H1 (cell line): ENCODE data around the gene DENND2D. TPM values are rescaled to one million over a fixed set of nuclear protein-coding genes. Genes with fewer than 3 reads are reported as not detected.

Experiments used
- CTCF ChIA-PET: fragments of 300-600 bp; sonication (Branson Sonifier 250); formaldehyde crosslinking; loops from one replicate; lab custom pipeline; 2021; ENCODE audit not compliant: partially characterized antibody; lab: Charles Lee
- POLR2A ChIA-PET: fragments of 300-600 bp; sonication (Branson Sonifier 250); formaldehyde crosslinking; loops from one replicate; lab custom pipeline; 2021; ENCODE audit warnings: inconsistent platforms; ENCODE audit not compliant: partially characterized antibody; lab: Charles Lee
- DNase-seq, 2 experiments: peaks; one replicate each; pipeline versions ENCODE4 v3.0.0 to v3.0.0-alpha.2; 2010 to 2022; ENCODE audit warnings: low spot score in 2 of 2, low read depth in 1 of 2, mixed read lengths in 1 of 2
- FAIRE-seq: peaks from 2 replicates; lab custom pipeline; 2011; peaks lifted over from hg19 to GRCh38; lab: Jason Lieb, UNC
- H2AFZ ChIP-seq: 2 replicates; pipeline ENCODE4 v1.8.1; 2012; ENCODE audit warnings: low read length, inconsistent platforms
- H2AK5ac ChIP-seq: 2 replicates; pipeline ENCODE4 v1.6.1; 2013; ENCODE audit warnings: low read depth, low read length
- H2BK120ac ChIP-seq: replicated peaks from 2 replicates; pipeline ENCODE3; 2013; ENCODE audit warnings: low read depth, low read length, inconsistent platforms
- H2BK12ac ChIP-seq: 2 replicates; pipeline ENCODE4 v1.6.1; 2013; ENCODE audit warnings: low read depth, low read length
- H2BK15ac ChIP-seq: 2 replicates; pipeline ENCODE4 v1.6.1; 2013; ENCODE audit warnings: low read length
- H2BK20ac ChIP-seq: 2 replicates; pipeline ENCODE4 v1.6.1; 2013; ENCODE audit warnings: low read length
- H2BK5ac ChIP-seq: 2 replicates; pipeline ENCODE4 v1.6.1; 2013; ENCODE audit warnings: low read depth, low read length
- H3K14ac ChIP-seq: 2 replicates; pipeline ENCODE4 v1.6.1; 2013; ENCODE audit warnings: inconsistent platforms; ENCODE audit not compliant: insufficient read length
- H3K18ac ChIP-seq: 2 replicates; pipeline ENCODE4 v1.6.1; 2013; ENCODE audit warnings: low read length; ENCODE audit errors: extremely low read depth
- H3K23ac ChIP-seq: 2 replicates; pipeline ENCODE4 v1.6.1; 2013; ENCODE audit warnings: inconsistent platforms; ENCODE audit not compliant: insufficient read length
- H3K23me2 ChIP-seq: 2 replicates; pipeline ENCODE4 v1.6.1; 2013; ENCODE audit warnings: low read depth, low read length
- H3K27ac ChIP-seq: 2 replicates; pipeline ENCODE4 v1.6.1; 2011; ENCODE audit warnings: low read depth, low read length, inconsistent platforms
- H3K27me3 ChIP-seq, 4 experiments: replicated peaks in 1 of 4; 1 replicate in 1 of 4; 2 replicates in 3 of 4; pipeline versions ENCODE4 v1.6.1 to v1.8.1; 2011 to 2013; ENCODE audit warnings: low read length in 3 of 4, mild to moderate bottlenecking in 3 of 4, inconsistent platforms in 2 of 4, mixed read lengths in 2 of 4, moderate library complexity in 1 of 4; ENCODE audit not compliant: control insufficient read depth in 3 of 4, insufficient read depth in 3 of 4; ENCODE audit errors: extremely low read depth in 1 of 4
- H3K36me3 ChIP-seq, 4 experiments: 2 replicates each; pipeline versions ENCODE4 v1.6.1 to v1.8.1; 2011 to 2013; ENCODE audit warnings: mild to moderate bottlenecking in 4 of 4, low read length in 3 of 4, moderate library complexity in 2 of 4, control low read depth in 1 of 4, inconsistent platforms in 1 of 4; ENCODE audit not compliant: insufficient read depth in 4 of 4, control insufficient read depth in 2 of 4
- H3K4ac ChIP-seq: replicated peaks from 2 replicates; pipeline ENCODE3; 2013; ENCODE audit warnings: low read length, low read depth, mixed read lengths, inconsistent platforms; ENCODE audit not compliant: insufficient read length
- H3K4me1 ChIP-seq, 4 experiments: replicated peaks in 1 of 4; 1 replicate in 1 of 4; 2 replicates in 3 of 4; pipeline versions ENCODE4 v1.6.1 to v1.8.1; 2011 to 2013; ENCODE audit warnings: low read length in 3 of 4, inconsistent platforms in 2 of 4, mixed read lengths in 1 of 4; ENCODE audit not compliant: insufficient read depth in 4 of 4, control insufficient read depth in 3 of 4
- H3K4me2 ChIP-seq, 2 experiments: 2 replicates each; pipeline versions ENCODE4 v1.6.1 to v1.8.1; 2011 to 2013; ENCODE audit warnings: low read depth in 2 of 2, low read length in 2 of 2, control low read depth in 1 of 2, inconsistent platforms in 1 of 2, mild to moderate bottlenecking in 1 of 2; ENCODE audit not compliant: insufficient read depth in 1 of 2
- H3K4me3 ChIP-seq, 4 experiments: fragments of 200-600, 300-600 bp in 1 of 4; sonication (generic), shearing (Covaris generic), sonication (Bioruptor Twin) in 1 of 4; 2 replicates each; pipeline versions ENCODE4 v1.5.1 to v1.8.1; 2011 to 2016; ENCODE audit warnings: low read length in 4 of 4, low read depth in 3 of 4, control low read depth in 2 of 4, inconsistent platforms in 2 of 4, mild to moderate bottlenecking in 2 of 4, mixed read lengths in 1 of 4, moderate library complexity in 1 of 4; ENCODE audit not compliant: insufficient read depth in 2 of 4; ENCODE audit errors: extremely low read depth in 1 of 4
- H3K56ac ChIP-seq: replicated peaks from 2 replicates; pipeline ENCODE3; 2013; ENCODE audit warnings: low read depth, mild to moderate bottlenecking, mixed read lengths, low read length, inconsistent platforms; ENCODE audit not compliant: insufficient read length
- H3K79me1 ChIP-seq: 2 replicates; pipeline ENCODE4 v1.6.1; 2013; ENCODE audit warnings: low read depth, low read length, control low read depth
- H3K79me2 ChIP-seq, 2 experiments: 2 replicates each; pipeline versions ENCODE4 v1.6.1 to v1.8.1; 2012 to 2013; ENCODE audit warnings: low read length in 2 of 2, mild to moderate bottlenecking in 2 of 2, inconsistent platforms in 1 of 2; ENCODE audit not compliant: insufficient read depth in 2 of 2, control insufficient read depth in 1 of 2
- H3K9ac ChIP-seq, 4 experiments: replicated peaks in 1 of 4; 1 replicate in 1 of 4; 2 replicates in 3 of 4; pipeline versions ENCODE4 v1.6.1 to v1.8.1; 2011 to 2013; ENCODE audit warnings: low read depth in 3 of 4, low read length in 3 of 4, control low read depth in 2 of 4, mild to moderate bottlenecking in 2 of 4, moderate library complexity in 2 of 4, inconsistent platforms in 1 of 4; ENCODE audit errors: extremely low read depth in 1 of 4
- H3K9me3 ChIP-seq, 2 experiments: 2 replicates each; pipeline versions ENCODE4 v1.6.1 to v1.8.1; 2012 to 2013; ENCODE audit warnings: mild to moderate bottlenecking in 2 of 2, moderate library complexity in 2 of 2, control low read depth in 1 of 2, inconsistent platforms in 1 of 2, low read depth in 1 of 2, low read length in 1 of 2, mixed read lengths in 1 of 2; ENCODE audit not compliant: insufficient read depth in 2 of 2
- H4K20me1 ChIP-seq, 2 experiments: replicated peaks in 1 of 2; 2 replicates each; pipeline versions ENCODE3 to v1.8.1; 2011 to 2013; ENCODE audit warnings: inconsistent platforms in 2 of 2, low read length in 2 of 2, mild to moderate bottlenecking in 1 of 2; ENCODE audit not compliant: insufficient read depth in 2 of 2, control insufficient read depth in 1 of 2
- H4K5ac ChIP-seq: 2 replicates; pipeline ENCODE4 v1.6.1; 2013; ENCODE audit warnings: low read length, low read depth, mixed read lengths, inconsistent platforms; ENCODE audit not compliant: insufficient read length
- H4K8ac ChIP-seq: 2 replicates; pipeline ENCODE4 v1.8.0; 2013; ENCODE audit warnings: mild to moderate bottlenecking, moderate library complexity, low read length, inconsistent platforms; ENCODE audit not compliant: insufficient read depth; ENCODE audit errors: extremely low read depth
- H4K91ac ChIP-seq: replicated peaks from 2 replicates; pipeline ENCODE3; 2013; ENCODE audit warnings: low read length, mixed read lengths, inconsistent platforms; ENCODE audit not compliant: insufficient read length
- EP300 ChIP-seq, 2 experiments: IDR thresholded peaks; 1 replicate in 1 of 2; 2 replicates in 1 of 2; pipeline ENCODE4 v1.6.1; 2011 to 2012; ENCODE audit warnings: low read depth in 2 of 2, low read length in 2 of 2, mild to moderate bottlenecking in 2 of 2, borderline replicate concordance in 1 of 2, inconsistent platforms in 1 of 2, moderate library complexity in 1 of 2
- FOSL1 ChIP-seq: IDR thresholded peaks from 2 replicates; pipeline ENCODE4 v1.6.1; 2011; ENCODE audit warnings: mild to moderate bottlenecking, low read depth, low read length, moderate library complexity; ENCODE audit not compliant: insufficient read depth
- JUN ChIP-seq: IDR thresholded peaks from 2 replicates; pipeline ENCODE4 v1.6.1; 2011; ENCODE audit warnings: low read depth, mild to moderate bottlenecking, improper control_type of control experiment, low read length
- KDM4A ChIP-seq: IDR thresholded peaks from one replicate; pipeline ENCODE4 v1.7.1; 2012; ENCODE audit warnings: low read depth, mild to moderate bottlenecking, moderate library complexity, low read length, inconsistent platforms; ENCODE audit not compliant: severe bottlenecking
- NRF1 ChIP-seq: IDR thresholded peaks from 2 replicates; pipeline ENCODE4 v1.6.1; 2011; ENCODE audit warnings: mild to moderate bottlenecking, low read depth, low read length, improper control_type of control experiment
- PHF8 ChIP-seq: fragments of 200-600 bp; sonication (generic); conservative IDR thresholded peaks from 2 replicates; pipeline ENCODE4 v1.7.1; 2012; ENCODE audit warnings: low read depth, mild to moderate bottlenecking, inconsistent platforms, low read length, moderate library complexity
- RAD21 ChIP-seq, 2 experiments: IDR thresholded peaks in 1 of 2; conservative IDR thresholded peaks in 1 of 2; 2 replicates each; pipeline ENCODE4 v1.6.1; 2011; ENCODE audit warnings: low read depth in 2 of 2, low read length in 2 of 2, improper control_type of control experiment in 1 of 2, inconsistent platforms in 1 of 2, mild to moderate bottlenecking in 1 of 2, moderate library complexity in 1 of 2
- RFX5 ChIP-seq: IDR thresholded peaks from 2 replicates; pipeline ENCODE4 v1.6.1; 2011; ENCODE audit warnings: low read depth, low read length, improper control_type of control experiment, borderline replicate concordance
- RNF2 ChIP-seq: fragments of 200-900, 300-1000 bp; sonication (generic); IDR thresholded peaks from 2 replicates; pipeline ENCODE4 v1.7.1; 2016; ENCODE audit warnings: borderline replicate concordance, low read depth, mild to moderate bottlenecking, antibody characterized with exemption, low read length; ENCODE audit not compliant: poor library complexity, severe bottlenecking; ENCODE audit errors: missing control alignments
- RXRA ChIP-seq: IDR thresholded peaks from 2 replicates; pipeline ENCODE4 v1.6.1; 2011; ENCODE audit warnings: low read depth, mild to moderate bottlenecking, low read length, moderate library complexity; ENCODE audit not compliant: insufficient read depth
- SIRT6 ChIP-seq: IDR thresholded peaks from one replicate; pipeline ENCODE4 v1.7.1; 2012; ENCODE audit warnings: low read length, inconsistent platforms
- SRF ChIP-seq: IDR thresholded peaks from 2 replicates; pipeline ENCODE4 v1.6.1; 2011; ENCODE audit warnings: mild to moderate bottlenecking, low read depth, low read length, moderate library complexity
- TAF7 ChIP-seq: optimal IDR thresholded peaks from 2 replicates; pipeline ENCODE3; 2011; ENCODE audit warnings: low read depth, mild to moderate bottlenecking, inconsistent platforms, low read length, moderate library complexity, borderline replicate concordance
- WGBS, 2 experiments: shearing (Covaris generic) in 1 of 2; methylation state at CpG; one replicate each; pipeline versions ENCODE4 v1.1.6 to v1.1.7; 2013 to 2015; ENCODE audit warnings: low lambda C conversion rate in 2 of 2, mixed read lengths in 2 of 2, inconsistent platforms in 1 of 2, low coverage in 1 of 2, missing lambda C conversion rate in 1 of 2; ENCODE audit not compliant: insufficient replicate concordance in 2 of 2, insufficient coverage in 1 of 2, insufficient read length in 1 of 2; ENCODE audit errors: extremely low coverage in 1 of 2, missing lambda C conversion rate in 1 of 2; 5-methylcytosine and 5-hydroxymethylcytosine counted together
- polyA plus RNA-seq, 7 experiments: library from polyadenylated mRNA; depleted of rRNA in 3 of 7; stranded (reverse) in 5 of 7; unstranded in 2 of 7; fragments of >200 nt in 5 of 7; fragments of 200-250 nt in 2 of 7; gene quantifications; 1 replicate in 5 of 7; 2 replicates in 1 of 7; 4 replicates in 1 of 7; pipeline versions ENCODE4 v1.2.1 to v1.2.3, GENCODE V29; 2011 to 2013; ENCODE audit warnings: missing spikeins in 2 of 7, mixed read lengths in 2 of 7
- total RNA-seq: library from RNA; stranded (reverse); fragmentation: NEBNext Ultra II Directional; extraction: Animal tissue kit (Norgen Biotek cat#: 25700); gene quantifications from 2 replicates; pipeline ENCODE4 v1.2.1, GENCODE V29; 2021

The DENND2D gene
- total and polyA plus RNA-seq, 2 of the 8 experiments (the other 6 are each of a cell fraction or from before 2014, with no cell fraction given), result 0.58 to 1.6 TPM

DNA sequence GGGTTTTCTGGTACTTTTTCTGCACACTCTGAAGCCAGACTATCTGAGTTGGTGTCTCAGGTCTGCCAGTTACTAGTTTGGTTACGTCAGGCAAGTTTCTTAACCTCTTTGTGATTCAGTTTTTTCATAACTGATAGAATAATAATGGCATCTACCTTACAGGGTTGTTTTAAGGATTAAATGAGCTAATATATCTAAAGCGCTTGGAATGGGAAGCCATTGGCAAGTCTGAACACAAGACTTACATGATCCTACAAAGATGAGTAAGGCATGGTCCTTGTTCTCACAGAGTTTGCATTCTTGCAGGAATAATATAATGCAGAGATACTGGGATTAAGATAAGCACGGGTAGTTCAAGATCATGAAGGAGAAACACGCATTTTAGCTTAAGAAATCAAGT, 9.2 kb upstream of the DENND2D start:
- Histone ChIP-seq H3K14ac (no peak overlapping the region), H3K9ac (no peak overlapping the region), H3K27ac (no peak overlapping the region), H3K79me2 (no peaks in the 10 kb centered on the region), H4K20me1 (no peaks in the 10 kb centered on the region), H2BK120ac (no peak overlapping the region), H3K79me1 (no peaks in the 10 kb centered on the region), H2BK5ac (no peak overlapping the region), H3K56ac (no peak overlapping the region), H4K91ac (no peak overlapping the region), H3K23me2 (no peaks in the 10 kb centered on the region; the same call in 1 of the 2 replicates), H3K23ac (no peak overlapping the region), H4K8ac (no peak overlapping the region), H3K4ac (no peak overlapping the region), H2AFZ (no peak overlapping the region), H3K18ac (no peak overlapping the region), H4K5ac (no peak overlapping the region), H3K4me2 (no peak overlapping the region), H2AK5ac (no peak overlapping the region), H2BK12ac (no peak overlapping the region), H2BK20ac (no peak overlapping the region), H3K4me3 (no peak overlapping the region), H3K9me3 (no peaks in the 10 kb centered on the region), H2BK15ac (no peak overlapping the region), H3K27me3 (peaks cover 8 to 15% (median 10%) of the 10 kb centered on the region in 4 experiments), H3K36me3 (no peaks in the 10 kb centered on the region), H3K4me1 (peaks cover 0 to 7% (median 1%) of the 10 kb centered on the region in 4 experiments; a peak in 2 of 7 replicates)
- no peak for FAIRE-seq
- POLR2A ChIA-PET, result interaction anchor here (0.5 kb wide), 1 partner anchor 855 kb away, joined by 3 read pairs; no protein-coding TSS in a partner anchor
- WGBS, 2 experiments, result 91% methylated on average over 4 of the region's 4 CpGs; no CpG with 5 or more reads in 1 of the 2 experiments
- CTCF ChIA-PET, result no interaction called here
- DNase-seq, result no peak
- TF ChIP-seq TAF7 (no peak), PHF8 (no peak), NRF1 (no peak), EP300 (IDR thresholded peaks at IDR 0.05; ENCODE audit: borderline replicate concordance in 1 of 2, low read depth in 2 of 2, low read length in 2 of 2) (no peak), RAD21 (IDR thresholded peaks at IDR 0.05 in 1 of 2, conservative IDR thresholded peaks at IDR 0.05 in 1 of 2; ENCODE audit: low read depth in 2 of 2, low read length in 2 of 2) (no peak), JUN (no peak), FOSL1 (no peak), RFX5 (no peak), RXRA (no peak), SIRT6 (no peak), KDM4A (no peak), RNF2 (no peak), SRF (no peak)
